Activated T-helper 17 cell treated with anti-CD3 and anti-CD28 coated beads, Interleukin-2, amount 50 U/mL, for 72 hours (primary cell): ENCODE results near the gene CPS1. TPM values are rescaled to one million over a fixed set of nuclear protein-coding genes. Genes with fewer than 3 reads are reported as not detected.

ENCODE experiments used
- ATAC-seq: fragments of 150-1000 bp; cut with Tn5 transposase; replicated peaks from 2 replicates; pipeline ENCODE4 v1.10.0; 2021; ENCODE audit warnings: mild to moderate bottlenecking, moderate library complexity
- H3K27ac Mint-ChIP-seq: one replicate; pipeline ENCODE4 v1.8.0; 2022; ENCODE audit warnings: mixed read lengths
- H3K27me3 Mint-ChIP-seq: one replicate; pipeline ENCODE4 v1.8.0; 2022; ENCODE audit warnings: mixed read lengths
- H3K36me3 Mint-ChIP-seq: one replicate; pipeline ENCODE4 v1.8.0; 2022; ENCODE audit warnings: low read depth, mild to moderate bottlenecking, mixed read lengths
- H3K4me1 Mint-ChIP-seq: one replicate; pipeline ENCODE4 v1.8.0; 2022; ENCODE audit warnings: mixed read lengths
- H3K4me3 Mint-ChIP-seq: one replicate; pipeline ENCODE4 v1.8.0; 2022; ENCODE audit warnings: mild to moderate bottlenecking, mixed read lengths
- H3K9me3 Mint-ChIP-seq: one replicate; pipeline ENCODE4 v1.8.0; 2022; ENCODE audit warnings: mixed read lengths
- total RNA-seq, 2 donors: library from RNA; stranded (reverse); gene quantifications; one replicate each; pipeline ENCODE4 v1.2.3, GENCODE V29; 2022

The CPS1 gene
- total RNA-seq, 2 donors from 2014 or later, result 0.76 to 1.3 TPM

DNA sequence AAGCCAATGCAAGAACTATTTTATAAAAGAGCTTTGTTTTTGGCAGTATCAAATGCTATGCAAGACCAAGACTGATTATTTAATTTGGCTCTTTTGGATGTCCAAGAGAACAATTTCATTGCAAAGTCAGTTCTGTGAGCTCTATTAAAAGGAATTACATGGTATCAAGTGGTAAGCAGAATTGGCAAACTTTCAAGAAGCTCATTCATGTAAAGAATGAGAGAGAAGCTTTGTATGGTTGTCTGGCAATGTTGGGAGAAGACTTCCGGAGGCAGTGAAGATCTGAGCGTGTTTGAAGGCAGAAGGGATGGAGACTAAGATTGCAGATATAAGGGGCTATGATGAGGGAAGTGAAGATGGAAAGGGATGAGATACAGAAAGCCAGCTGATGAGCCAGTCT lies 49.6 kb downstream of the CPS1 start:
- no peak overlapping the region for H3K4me3 Mint-ChIP-seq

DNA sequence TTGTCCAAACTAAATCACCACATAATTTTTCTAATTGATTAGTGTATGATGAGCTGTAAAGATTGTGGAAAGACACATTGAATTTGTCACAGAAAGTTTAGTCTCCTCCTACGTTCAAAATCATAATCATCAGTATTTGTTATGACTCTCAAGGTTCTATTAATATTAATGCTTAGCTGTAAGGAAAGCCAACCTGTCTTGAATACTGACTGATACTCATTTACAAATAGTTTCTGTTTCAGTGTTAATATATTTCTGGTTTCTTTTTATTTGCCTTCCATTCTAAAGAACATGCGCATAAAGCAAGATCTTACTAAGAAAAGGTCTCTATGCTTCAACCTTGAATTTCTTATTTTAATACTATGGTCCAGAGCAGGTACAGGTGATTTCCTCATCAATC lies 55.1 kb downstream of the CPS1 start:
- no peak overlapping the region for H3K4me3 Mint-ChIP-seq
- ATAC-seq, result no peak
- peaks cover 4% of the 10 kb centered on the region for H3K27me3 Mint-ChIP-seq
- no peaks in the 10 kb centered on the region for H3K4me1 Mint-ChIP-seq
- no peaks in the 10 kb centered on the region for H3K9me3 Mint-ChIP-seq
- H3K36me3 Mint-ChIP-seq, result no peaks in the 10 kb centered on the region
- H3K27ac Mint-ChIP-seq, result no peak overlapping the region

More for the DNA sequence above, 49.6 kb downstream of the CPS1 start:
- Mint-ChIP-seq H3K4me1 (no peaks in the 10 kb centered on the region), H3K27ac (no peak overlapping the region), H3K27me3 (no peaks in the 10 kb centered on the region), H3K36me3 (no peaks in the 10 kb centered on the region), H3K9me3 (no peaks in the 10 kb centered on the region)
- no peak for ATAC-seq

- no peak overlapping the region for H3K27ac Mint-ChIP-seq
Observed at GRCh38 chr2:210616074-210616473, 59.7 kb downstream of the CPS1 start.

DNA sequence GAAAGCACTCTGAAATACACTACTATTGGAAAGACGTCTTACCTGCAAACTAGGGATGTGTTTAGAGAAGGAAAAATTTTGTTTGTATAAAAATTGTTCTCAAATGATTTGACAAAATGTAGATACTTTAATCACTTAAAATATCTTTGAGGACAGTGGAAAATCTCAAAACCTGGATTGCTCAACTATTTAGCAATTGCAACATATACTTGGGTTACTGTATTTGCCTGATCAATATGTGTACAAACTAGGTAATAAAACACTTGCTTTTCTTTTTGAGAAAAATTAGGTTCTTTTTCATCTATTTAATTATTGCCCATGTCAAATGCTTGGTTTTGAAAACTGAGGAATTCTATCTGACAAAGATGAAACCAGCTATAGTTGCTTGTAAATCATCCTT lies 60.9 kb downstream of the CPS1 start:
- no peak for ATAC-seq
- H3K9me3 Mint-ChIP-seq, result no peaks in the 10 kb centered on the region
- no peaks in the 10 kb centered on the region for H3K4me1 Mint-ChIP-seq
- no peak overlapping the region for H3K27ac Mint-ChIP-seq
- no peaks in the 10 kb centered on the region for H3K36me3 Mint-ChIP-seq
- no peak overlapping the region for H3K4me3 Mint-ChIP-seq
- peaks cover 4% of the 10 kb centered on the region for H3K27me3 Mint-ChIP-seq

More at GRCh38 chr2:210616074-210616473, 59.7 kb downstream of the CPS1 start:
- no peak for ATAC-seq
- Mint-ChIP-seq H3K27me3 (peaks cover 4% of the 10 kb centered on the region), H3K36me3 (no peaks in the 10 kb centered on the region), H3K4me1 (no peaks in the 10 kb centered on the region), H3K4me3 (no peak overlapping the region), H3K9me3 (no peaks in the 10 kb centered on the region)

GRCh38 chr2:210617732-210618330 lies 61.4 kb downstream of the CPS1 start:
- Mint-ChIP-seq H3K4me3 (no peak overlapping the region), H3K27me3 (peaks cover 4% of the 10 kb centered on the region), H3K27ac (no peak overlapping the region), H3K4me1 (no peaks in the 10 kb centered on the region), H3K9me3 (no peaks in the 10 kb centered on the region), H3K36me3 (no peaks in the 10 kb centered on the region)
- no peak for ATAC-seq

GRCh38 chr2:210620456-210620855 lies 64.1 kb downstream of the CPS1 start:
- Mint-ChIP-seq H3K27ac (no peak overlapping the region), H3K4me1 (no peaks in the 10 kb centered on the region), H3K27me3 (no peaks in the 10 kb centered on the region), H3K4me3 (no peak overlapping the region), H3K9me3 (no peaks in the 10 kb centered on the region), H3K36me3 (no peaks in the 10 kb centered on the region)
- ATAC-seq, result no peak

DNA sequence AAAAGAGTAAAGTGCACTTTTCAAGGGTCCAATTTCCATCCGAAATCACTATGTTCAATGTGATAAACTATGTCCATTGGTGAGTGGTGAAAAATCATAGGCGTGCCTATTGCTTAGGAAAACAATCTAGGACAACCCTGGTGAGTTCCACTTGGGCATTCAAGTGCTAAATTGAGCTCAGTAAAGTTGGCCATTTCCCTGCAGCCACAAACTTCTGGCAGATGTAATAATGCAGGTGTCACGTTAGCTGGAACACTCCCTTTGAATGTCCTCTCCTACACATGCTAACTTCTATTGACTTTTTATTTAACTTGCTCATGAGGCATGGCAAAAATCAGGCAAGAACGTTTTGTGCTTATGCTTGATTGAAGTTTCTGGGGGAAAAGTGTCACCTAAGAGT lies 67.1 kb downstream of the CPS1 start:
- Mint-ChIP-seq H3K4me3 (no peak overlapping the region), H3K27me3 (no peaks in the 10 kb centered on the region), H3K4me1 (no peaks in the 10 kb centered on the region), H3K9me3 (no peaks in the 10 kb centered on the region), H3K36me3 (no peaks in the 10 kb centered on the region), H3K27ac (no peak overlapping the region)
- no peak for ATAC-seq

DNA sequence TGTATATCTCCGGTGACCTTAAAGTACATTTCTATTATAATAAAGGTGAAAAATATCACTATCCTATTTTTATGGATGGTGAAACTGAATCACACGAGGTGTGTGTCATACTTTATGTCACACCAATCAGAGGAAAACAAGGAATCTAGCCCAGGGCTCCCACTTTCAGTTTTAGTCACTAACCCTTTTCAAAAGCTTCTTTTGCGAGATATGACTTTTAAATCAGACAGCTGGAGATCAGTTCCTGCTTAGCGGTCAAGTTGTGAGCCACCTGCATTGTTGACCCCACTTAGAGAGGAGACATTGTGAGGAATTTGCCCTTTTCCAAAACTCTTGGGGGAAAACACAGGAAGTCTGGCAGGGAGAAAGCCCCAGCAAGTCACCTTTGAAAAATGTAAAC lies 70.5 kb downstream of the CPS1 start:
- no peaks in the 10 kb centered on the region for H3K4me1 Mint-ChIP-seq
- no peak overlapping the region for H3K27ac Mint-ChIP-seq
- H3K27me3 Mint-ChIP-seq, result no peaks in the 10 kb centered on the region
- H3K36me3 Mint-ChIP-seq, result no peaks in the 10 kb centered on the region
- no peak overlapping the region for H3K4me3 Mint-ChIP-seq
- ATAC-seq, result no peak
- H3K9me3 Mint-ChIP-seq, result no peaks in the 10 kb centered on the region

GRCh38 chr2:210630873-210631560 lies 74.6 kb downstream of the CPS1 start:
- Mint-ChIP-seq H3K27ac (no peak overlapping the region), H3K4me1 (no peaks in the 10 kb centered on the region), H3K27me3 (peaks cover 3% of the 10 kb centered on the region), H3K36me3 (no peaks in the 10 kb centered on the region), H3K9me3 (no peaks in the 10 kb centered on the region), H3K4me3 (no peak overlapping the region)
- ATAC-seq, result no peak

DNA sequence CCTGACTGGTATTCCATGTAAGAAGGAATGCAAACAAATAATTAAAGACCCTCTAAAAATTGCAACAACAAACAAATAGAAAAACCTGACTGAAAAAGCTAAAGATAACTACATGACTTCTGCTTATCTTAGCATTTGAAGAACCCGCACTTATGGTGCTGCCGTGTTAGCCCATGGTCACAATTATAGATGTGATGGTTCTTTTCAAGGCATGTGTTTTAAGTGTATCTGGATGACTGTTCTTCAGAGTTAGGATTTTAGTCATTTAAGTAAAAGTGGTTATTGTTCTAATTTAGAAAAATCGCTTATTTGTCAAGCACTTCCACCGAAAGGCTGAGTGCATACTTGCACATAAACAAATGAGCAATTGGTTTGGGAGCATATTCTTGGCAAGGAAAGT lies 77.3 kb downstream of the CPS1 start:
- H3K27ac Mint-ChIP-seq, result no peak overlapping the region
- no peaks in the 10 kb centered on the region for H3K9me3 Mint-ChIP-seq
- ATAC-seq, result no peak
- peaks cover 3% of the 10 kb centered on the region for H3K27me3 Mint-ChIP-seq
- H3K36me3 Mint-ChIP-seq, result no peaks in the 10 kb centered on the region
- no peaks in the 10 kb centered on the region for H3K4me1 Mint-ChIP-seq
- H3K4me3 Mint-ChIP-seq, result no peak overlapping the region

- no peaks in the 10 kb centered on the region for H3K36me3 Mint-ChIP-seq
- no peak for ATAC-seq
- peaks cover 3% of the 10 kb centered on the region for H3K27me3 Mint-ChIP-seq
Observed at GRCh38 chr2:210635257-210635656, 78.9 kb downstream of the CPS1 start.

GRCh38 chr2:210642333-210642732 lies 85.9 kb downstream of the CPS1 start:
- ATAC-seq, result no peak
- Mint-ChIP-seq H3K4me1 (no peaks in the 10 kb centered on the region), H3K9me3 (no peaks in the 10 kb centered on the region), H3K27ac (no peak overlapping the region), H3K27me3 (no peaks in the 10 kb centered on the region), H3K4me3 (no peak overlapping the region), H3K36me3 (no peaks in the 10 kb centered on the region)

More at GRCh38 chr2:210635257-210635656, 78.9 kb downstream of the CPS1 start:
- no peaks in the 10 kb centered on the region for H3K4me1 Mint-ChIP-seq
- no peak overlapping the region for H3K4me3 Mint-ChIP-seq
- no peak overlapping the region for H3K27ac Mint-ChIP-seq
- H3K9me3 Mint-ChIP-seq, result no peaks in the 10 kb centered on the region

DNA sequence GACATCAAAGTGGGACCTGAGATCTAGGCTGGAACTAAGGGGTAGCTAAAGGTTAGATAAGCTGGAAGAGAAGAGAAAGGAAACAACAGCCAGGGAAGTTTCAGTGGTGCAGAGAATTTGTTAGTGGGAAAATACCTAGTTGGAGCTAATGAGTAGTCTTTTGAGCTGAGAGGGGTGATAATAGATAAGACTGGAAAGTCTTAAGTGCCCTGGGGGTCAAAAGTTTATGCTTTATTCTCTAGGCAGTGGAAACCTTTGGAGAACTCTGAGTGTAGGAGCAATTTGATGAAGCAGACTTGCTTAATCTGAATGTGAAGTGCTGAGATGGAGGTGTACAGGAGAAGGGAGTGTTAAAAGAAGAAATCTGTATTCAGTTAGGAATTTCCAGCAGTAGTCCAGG lies 90.8 kb downstream of the CPS1 start:
- no peak overlapping the region for H3K27ac Mint-ChIP-seq
- H3K27me3 Mint-ChIP-seq, result no peaks in the 10 kb centered on the region
- H3K36me3 Mint-ChIP-seq, result no peaks in the 10 kb centered on the region
- no peak overlapping the region for H3K4me3 Mint-ChIP-seq
- no peaks in the 10 kb centered on the region for H3K9me3 Mint-ChIP-seq
- no peaks in the 10 kb centered on the region for H3K4me1 Mint-ChIP-seq
- no peak for ATAC-seq

DNA sequence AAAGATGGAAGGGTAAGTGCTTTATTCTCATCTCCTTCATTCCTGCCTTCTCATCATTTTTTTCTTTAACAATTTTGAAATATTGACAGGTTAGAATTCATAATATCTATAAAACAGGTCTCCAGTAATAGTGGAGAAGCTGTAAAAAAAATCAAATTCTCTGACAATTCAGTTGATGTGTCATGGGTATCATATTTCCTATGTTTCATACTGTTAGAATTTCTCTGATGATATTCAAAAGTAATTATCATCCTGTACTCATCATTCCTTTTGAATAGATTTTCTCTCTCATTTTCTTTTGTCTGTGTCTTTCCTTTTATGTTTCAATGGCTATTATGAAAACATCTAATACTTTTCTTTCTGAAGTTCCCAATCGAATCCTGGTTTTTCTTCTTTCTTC lies 97.7 kb downstream of the CPS1 start:
- no peaks in the 10 kb centered on the region for H3K4me1 Mint-ChIP-seq

DNA sequence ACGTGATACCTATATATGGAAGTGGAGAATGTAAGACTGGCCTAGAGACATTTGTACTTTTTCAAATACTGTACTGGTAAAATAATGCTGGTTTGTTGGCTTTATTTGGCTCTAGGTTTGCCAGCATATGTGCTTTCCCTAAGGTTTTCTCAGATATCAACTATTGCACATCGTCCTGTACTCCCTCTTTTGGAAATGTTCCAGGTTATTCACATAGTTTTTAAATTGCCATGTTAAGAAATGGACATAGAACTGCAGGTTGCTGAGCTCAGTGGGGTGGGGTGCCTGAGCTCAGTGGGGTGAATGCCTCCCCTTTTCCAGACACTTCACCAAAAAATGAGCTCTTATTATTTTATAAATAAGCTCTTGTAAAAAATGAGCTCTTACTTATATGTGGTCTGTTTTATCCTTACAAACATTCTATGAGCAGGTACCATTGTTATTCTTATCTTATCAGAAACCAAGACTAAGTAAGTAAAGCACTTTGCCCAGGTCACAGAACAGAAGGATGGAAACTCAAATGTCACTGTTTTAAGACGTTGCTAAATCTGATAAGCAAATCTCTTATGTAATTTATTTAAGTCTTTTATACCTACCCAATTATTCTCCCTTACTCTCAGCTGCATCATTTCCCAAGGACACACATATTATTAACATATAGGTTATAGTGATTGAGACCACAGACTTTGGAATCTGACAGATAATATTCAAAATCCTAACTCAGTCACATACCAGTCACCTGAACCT lies 99.0 kb downstream of the CPS1 start:
- H3K36me3 Mint-ChIP-seq, result no peaks in the 10 kb centered on the region
- no peak overlapping the region for H3K4me3 Mint-ChIP-seq
- H3K9me3 Mint-ChIP-seq, result peaks cover 7% of the 10 kb centered on the region
- no peak overlapping the region for H3K27ac Mint-ChIP-seq
- no peaks in the 10 kb centered on the region for H3K27me3 Mint-ChIP-seq
- ATAC-seq, result no peak
- no peaks in the 10 kb centered on the region for H3K4me1 Mint-ChIP-seq

More for the DNA sequence above, 97.7 kb downstream of the CPS1 start:
- Mint-ChIP-seq H3K27me3 (no peaks in the 10 kb centered on the region), H3K27ac (no peak overlapping the region), H3K4me3 (no peak overlapping the region), H3K36me3 (no peaks in the 10 kb centered on the region), H3K9me3 (no peaks in the 10 kb centered on the region)
- no peak for ATAC-seq
